H1 (cell line): Measurements from ENCODE around the gene PRODH2. TPM values are rescaled to one million over a fixed set of nuclear protein-coding genes. Genes with fewer than 3 reads are reported as not detected.
"Not testable (repeated sequence)": the region's sequence is repeated elsewhere in the genome, so short reads cannot be mapped to it uniquely, and the experiment has no call there.

Experiments
- CTCF ChIA-PET: fragments of 300-600 bp; sonication (Branson Sonifier 250); formaldehyde crosslinking; loops from one replicate; lab custom pipeline; 2021; ENCODE audit not compliant: partially characterized antibody; lab: Charles Lee
- POLR2A ChIA-PET: fragments of 300-600 bp; sonication (Branson Sonifier 250); formaldehyde crosslinking; loops from one replicate; lab custom pipeline; 2021; ENCODE audit warnings: inconsistent platforms; ENCODE audit not compliant: partially characterized antibody; lab: Charles Lee
- DNase-seq, 2 experiments: peaks; one replicate each; pipeline versions ENCODE4 v3.0.0 to v3.0.0-alpha.2; 2010 to 2022; ENCODE audit warnings: low spot score in 2 of 2, low read depth in 1 of 2, mixed read lengths in 1 of 2
- FAIRE-seq: peaks from 2 replicates; lab custom pipeline; 2011; peaks lifted over from hg19 to GRCh38; lab: Jason Lieb, UNC
- H2AFZ ChIP-seq: 2 replicates; pipeline ENCODE4 v1.8.1; 2012; ENCODE audit warnings: low read length, inconsistent platforms
- H2AK5ac ChIP-seq: 2 replicates; pipeline ENCODE4 v1.6.1; 2013; ENCODE audit warnings: low read depth, low read length
- H2BK120ac ChIP-seq: replicated peaks from 2 replicates; pipeline ENCODE3; 2013; ENCODE audit warnings: low read depth, low read length, inconsistent platforms
- H2BK12ac ChIP-seq: 2 replicates; pipeline ENCODE4 v1.6.1; 2013; ENCODE audit warnings: low read depth, low read length
- H2BK15ac ChIP-seq: 2 replicates; pipeline ENCODE4 v1.6.1; 2013; ENCODE audit warnings: low read length
- H2BK20ac ChIP-seq: 2 replicates; pipeline ENCODE4 v1.6.1; 2013; ENCODE audit warnings: low read length
- H2BK5ac ChIP-seq: 2 replicates; pipeline ENCODE4 v1.6.1; 2013; ENCODE audit warnings: low read depth, low read length
- H3K14ac ChIP-seq: 2 replicates; pipeline ENCODE4 v1.6.1; 2013; ENCODE audit warnings: inconsistent platforms; ENCODE audit not compliant: insufficient read length
- H3K18ac ChIP-seq: 2 replicates; pipeline ENCODE4 v1.6.1; 2013; ENCODE audit warnings: low read length; ENCODE audit errors: extremely low read depth
- H3K23ac ChIP-seq: 2 replicates; pipeline ENCODE4 v1.6.1; 2013; ENCODE audit warnings: inconsistent platforms; ENCODE audit not compliant: insufficient read length
- H3K23me2 ChIP-seq: 2 replicates; pipeline ENCODE4 v1.6.1; 2013; ENCODE audit warnings: low read depth, low read length
- H3K27ac ChIP-seq: 2 replicates; pipeline ENCODE4 v1.6.1; 2011; ENCODE audit warnings: low read depth, low read length, inconsistent platforms
- H3K27me3 ChIP-seq, 4 experiments: replicated peaks in 1 of 4; 1 replicate in 1 of 4; 2 replicates in 3 of 4; pipeline versions ENCODE4 v1.6.1 to v1.8.1; 2011 to 2013; ENCODE audit warnings: low read length in 3 of 4, mild to moderate bottlenecking in 3 of 4, inconsistent platforms in 2 of 4, mixed read lengths in 2 of 4, moderate library complexity in 1 of 4; ENCODE audit not compliant: control insufficient read depth in 3 of 4, insufficient read depth in 3 of 4; ENCODE audit errors: extremely low read depth in 1 of 4
- H3K36me3 ChIP-seq, 4 experiments: 2 replicates each; pipeline versions ENCODE4 v1.6.1 to v1.8.1; 2011 to 2013; ENCODE audit warnings: mild to moderate bottlenecking in 4 of 4, low read length in 3 of 4, moderate library complexity in 2 of 4, control low read depth in 1 of 4, inconsistent platforms in 1 of 4; ENCODE audit not compliant: insufficient read depth in 4 of 4, control insufficient read depth in 2 of 4
- H3K4ac ChIP-seq: replicated peaks from 2 replicates; pipeline ENCODE3; 2013; ENCODE audit warnings: low read length, low read depth, mixed read lengths, inconsistent platforms; ENCODE audit not compliant: insufficient read length
- H3K4me1 ChIP-seq, 4 experiments: replicated peaks in 1 of 4; 1 replicate in 1 of 4; 2 replicates in 3 of 4; pipeline versions ENCODE4 v1.6.1 to v1.8.1; 2011 to 2013; ENCODE audit warnings: low read length in 3 of 4, inconsistent platforms in 2 of 4, mixed read lengths in 1 of 4; ENCODE audit not compliant: insufficient read depth in 4 of 4, control insufficient read depth in 3 of 4
- H3K4me2 ChIP-seq, 2 experiments: 2 replicates each; pipeline versions ENCODE4 v1.6.1 to v1.8.1; 2011 to 2013; ENCODE audit warnings: low read depth in 2 of 2, low read length in 2 of 2, control low read depth in 1 of 2, inconsistent platforms in 1 of 2, mild to moderate bottlenecking in 1 of 2; ENCODE audit not compliant: insufficient read depth in 1 of 2
- H3K4me3 ChIP-seq, 4 experiments: fragments of 200-600, 300-600 bp in 1 of 4; sonication (generic), shearing (Covaris generic), sonication (Bioruptor Twin) in 1 of 4; 2 replicates each; pipeline versions ENCODE4 v1.5.1 to v1.8.1; 2011 to 2016; ENCODE audit warnings: low read length in 4 of 4, low read depth in 3 of 4, control low read depth in 2 of 4, inconsistent platforms in 2 of 4, mild to moderate bottlenecking in 2 of 4, mixed read lengths in 1 of 4, moderate library complexity in 1 of 4; ENCODE audit not compliant: insufficient read depth in 2 of 4; ENCODE audit errors: extremely low read depth in 1 of 4
- H3K56ac ChIP-seq: replicated peaks from 2 replicates; pipeline ENCODE3; 2013; ENCODE audit warnings: low read depth, mild to moderate bottlenecking, mixed read lengths, low read length, inconsistent platforms; ENCODE audit not compliant: insufficient read length
- H3K79me1 ChIP-seq: 2 replicates; pipeline ENCODE4 v1.6.1; 2013; ENCODE audit warnings: low read depth, low read length, control low read depth
- H3K79me2 ChIP-seq, 2 experiments: 2 replicates each; pipeline versions ENCODE4 v1.6.1 to v1.8.1; 2012 to 2013; ENCODE audit warnings: low read length in 2 of 2, mild to moderate bottlenecking in 2 of 2, inconsistent platforms in 1 of 2; ENCODE audit not compliant: insufficient read depth in 2 of 2, control insufficient read depth in 1 of 2
- H3K9ac ChIP-seq, 4 experiments: replicated peaks in 1 of 4; 1 replicate in 1 of 4; 2 replicates in 3 of 4; pipeline versions ENCODE4 v1.6.1 to v1.8.1; 2011 to 2013; ENCODE audit warnings: low read depth in 3 of 4, low read length in 3 of 4, control low read depth in 2 of 4, mild to moderate bottlenecking in 2 of 4, moderate library complexity in 2 of 4, inconsistent platforms in 1 of 4; ENCODE audit errors: extremely low read depth in 1 of 4
- H3K9me3 ChIP-seq, 2 experiments: 2 replicates each; pipeline versions ENCODE4 v1.6.1 to v1.8.1; 2012 to 2013; ENCODE audit warnings: mild to moderate bottlenecking in 2 of 2, moderate library complexity in 2 of 2, control low read depth in 1 of 2, inconsistent platforms in 1 of 2, low read depth in 1 of 2, low read length in 1 of 2, mixed read lengths in 1 of 2; ENCODE audit not compliant: insufficient read depth in 2 of 2
- H4K20me1 ChIP-seq, 2 experiments: replicated peaks in 1 of 2; 2 replicates each; pipeline versions ENCODE3 to v1.8.1; 2011 to 2013; ENCODE audit warnings: inconsistent platforms in 2 of 2, low read length in 2 of 2, mild to moderate bottlenecking in 1 of 2; ENCODE audit not compliant: insufficient read depth in 2 of 2, control insufficient read depth in 1 of 2
- H4K5ac ChIP-seq: 2 replicates; pipeline ENCODE4 v1.6.1; 2013; ENCODE audit warnings: low read length, low read depth, mixed read lengths, inconsistent platforms; ENCODE audit not compliant: insufficient read length
- H4K8ac ChIP-seq: 2 replicates; pipeline ENCODE4 v1.8.0; 2013; ENCODE audit warnings: mild to moderate bottlenecking, moderate library complexity, low read length, inconsistent platforms; ENCODE audit not compliant: insufficient read depth; ENCODE audit errors: extremely low read depth
- H4K91ac ChIP-seq: replicated peaks from 2 replicates; pipeline ENCODE3; 2013; ENCODE audit warnings: low read length, mixed read lengths, inconsistent platforms; ENCODE audit not compliant: insufficient read length
- ATF3 ChIP-seq: IDR thresholded peaks from 2 replicates; pipeline ENCODE4 v1.6.1; 2011; ENCODE audit warnings: low read depth, mild to moderate bottlenecking, low read length; ENCODE audit not compliant: insufficient read depth
- BACH1 ChIP-seq: IDR thresholded peaks from 2 replicates; pipeline ENCODE4 v1.6.1; 2012; ENCODE audit warnings: low read length, improper control_type of control experiment
- CREB1 ChIP-seq: IDR thresholded peaks from 2 replicates; pipeline ENCODE4 v1.6.1; 2012; ENCODE audit warnings: inconsistent platforms
- JUN ChIP-seq: IDR thresholded peaks from 2 replicates; pipeline ENCODE4 v1.6.1; 2011; ENCODE audit warnings: low read depth, mild to moderate bottlenecking, improper control_type of control experiment, low read length
- KDM5A ChIP-seq: fragments of 200-600 bp; IDR thresholded peaks from 2 replicates; pipeline ENCODE4 v1.7.1; 2012; ENCODE audit warnings: mild to moderate bottlenecking, low read length, inconsistent platforms, mixed read lengths
- NRF1 ChIP-seq: IDR thresholded peaks from 2 replicates; pipeline ENCODE4 v1.6.1; 2011; ENCODE audit warnings: mild to moderate bottlenecking, low read depth, low read length, improper control_type of control experiment
- POU5F1 ChIP-seq: IDR thresholded peaks from 2 replicates; pipeline ENCODE4 v1.6.1; 2011; ENCODE audit warnings: low read depth, mild to moderate bottlenecking, low read length, moderate library complexity
- SP1 ChIP-seq: IDR thresholded peaks from 2 replicates; pipeline ENCODE4 v1.6.1; 2011; ENCODE audit warnings: low read depth, low read length
- SP2 ChIP-seq: IDR thresholded peaks from 2 replicates; pipeline ENCODE4 v1.6.1; 2012; ENCODE audit warnings: mild to moderate bottlenecking, low read length, inconsistent platforms
- WGBS, 2 experiments: shearing (Covaris generic) in 1 of 2; methylation state at CpG; one replicate each; pipeline versions ENCODE4 v1.1.6 to v1.1.7; 2013 to 2015; ENCODE audit warnings: low lambda C conversion rate in 2 of 2, mixed read lengths in 2 of 2, inconsistent platforms in 1 of 2, low coverage in 1 of 2, missing lambda C conversion rate in 1 of 2; ENCODE audit not compliant: insufficient replicate concordance in 2 of 2, insufficient coverage in 1 of 2, insufficient read length in 1 of 2; ENCODE audit errors: extremely low coverage in 1 of 2, missing lambda C conversion rate in 1 of 2; 5-methylcytosine and 5-hydroxymethylcytosine counted together
- polyA plus RNA-seq, 7 experiments: library from polyadenylated mRNA; depleted of rRNA in 3 of 7; stranded (reverse) in 5 of 7; unstranded in 2 of 7; fragments of >200 nt in 5 of 7; fragments of 200-250 nt in 2 of 7; gene quantifications; 1 replicate in 5 of 7; 2 replicates in 1 of 7; 4 replicates in 1 of 7; pipeline versions ENCODE4 v1.2.1 to v1.2.3, GENCODE V29; 2011 to 2013; ENCODE audit warnings: missing spikeins in 2 of 7, mixed read lengths in 2 of 7
- total RNA-seq: library from RNA; stranded (reverse); fragmentation: NEBNext Ultra II Directional; extraction: Animal tissue kit (Norgen Biotek cat#: 25700); gene quantifications from 2 replicates; pipeline ENCODE4 v1.2.1, GENCODE V29; 2021

PRODH2 gene
- total and polyA plus RNA-seq, 2 of the 8 experiments (the other 6 are each of a cell fraction or from before 2014, with no cell fraction given) = not detected

DNA sequence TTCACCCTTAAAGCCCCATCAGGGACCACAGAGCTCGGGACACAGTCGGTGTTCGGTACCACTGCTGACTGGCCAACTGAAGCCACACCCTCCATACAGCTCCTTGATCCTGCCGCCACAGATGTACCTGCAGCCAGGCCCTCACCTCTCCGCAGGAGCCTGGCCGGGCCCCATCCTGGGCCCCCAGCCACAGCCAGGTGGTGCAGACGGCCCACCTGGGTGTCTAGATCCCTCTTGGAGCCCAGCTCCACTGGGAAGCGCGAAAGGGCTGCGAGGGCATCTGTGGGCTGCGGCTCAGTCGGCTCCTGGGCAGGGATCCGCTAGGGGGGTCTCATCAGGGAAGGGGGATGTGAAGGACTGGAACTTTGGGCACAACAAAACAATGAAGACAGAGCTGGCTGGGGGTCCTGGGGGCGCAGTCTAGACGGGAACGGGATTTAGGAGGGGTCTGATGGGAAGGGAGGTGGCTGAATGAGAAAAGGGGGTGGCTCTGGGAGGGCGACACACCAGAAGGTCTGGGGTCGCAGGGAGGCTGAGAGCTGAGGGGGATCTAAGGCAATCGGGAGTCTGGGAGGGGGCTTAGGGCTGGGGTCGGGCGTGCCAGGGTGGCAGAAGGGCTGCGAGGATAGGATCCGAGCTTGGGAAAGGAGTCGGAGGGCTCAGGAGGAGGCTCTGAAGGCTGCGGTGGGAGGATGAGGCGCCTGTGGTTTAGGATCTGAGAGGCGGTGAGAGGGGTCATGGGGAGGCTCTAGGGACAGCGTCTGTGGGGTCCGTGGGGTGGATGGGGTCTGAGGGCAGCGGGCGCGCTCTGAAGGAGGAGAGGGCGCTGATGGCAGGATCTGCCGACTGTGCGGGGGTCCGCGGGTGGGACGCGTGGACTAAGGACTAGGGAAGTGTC, 15.8 kb downstream of the PRODH2 start (continued):
- TF ChIP-seq ATF3 = no peak
- TF ChIP-seq POU5F1 = no peak
- TF ChIP-seq CREB1 = no peak
- TF ChIP-seq KDM5A = no peak
- no peak for TF ChIP-seq SP1
- TF ChIP-seq BACH1 = no peak
- no peak for TF ChIP-seq JUN
- no peak for TF ChIP-seq NRF1
- no peak for TF ChIP-seq SP2
- TF ChIP-seq, all 59 proteins: peak for 5

DNA sequence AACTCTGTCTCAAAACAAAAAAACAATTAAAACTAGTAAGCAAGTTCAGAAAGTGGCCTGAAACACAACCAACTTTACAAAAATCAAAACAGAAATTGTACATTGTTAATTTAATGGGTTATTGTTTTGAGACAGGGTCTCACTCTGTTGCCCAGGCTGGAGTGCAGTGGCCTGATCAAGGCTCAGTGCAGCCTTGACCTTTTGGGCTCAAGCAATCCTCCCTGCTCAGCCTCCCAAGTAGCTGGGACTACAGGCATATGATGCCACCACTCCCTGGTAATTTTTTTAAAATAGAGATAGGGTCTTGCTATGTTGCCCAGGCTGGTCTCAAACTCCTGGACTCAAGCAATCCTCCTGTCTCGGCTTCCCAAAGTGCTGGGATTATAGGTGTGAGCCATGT, 17.1 kb downstream of the PRODH2 start:
- H3K36me3 ChIP-seq, H4K20me1 ChIP-seq, H3K79me2 ChIP-seq, H4K91ac ChIP-seq, H3K23ac ChIP-seq, H3K9ac ChIP-seq, H4K5ac ChIP-seq, H3K56ac ChIP-seq, H3K4me2 ChIP-seq, H3K27ac ChIP-seq, H4K8ac ChIP-seq, H2BK15ac ChIP-seq, H2BK20ac ChIP-seq, H2AK5ac ChIP-seq, H3K14ac ChIP-seq, H2BK12ac ChIP-seq, H2AFZ ChIP-seq, H3K18ac ChIP-seq, H2BK5ac ChIP-seq, H3K4me3 ChIP-seq, H3K9me3 ChIP-seq, H3K79me1 ChIP-seq, H3K4ac ChIP-seq, FAIRE-seq, DNase-seq, H2BK120ac ChIP-seq: not testable (repeated sequence)
- CTCF ChIA-PET = interaction anchor here (3.6 kb wide), 1 partner anchor 7 kb away, joined by 13 read pairs; no protein-coding TSS in a partner anchor
- Histone ChIP-seq H3K27me3 (peaks cover 6 to 23% (median 20%) of the 10 kb centered on the region in 4 experiments), H3K23me2 (peaks cover 11% of the 10 kb centered on the region; the same call in 1 of the 2 replicates), H3K4me1 (peaks cover 0 to 16% (median 5%) of the 10 kb centered on the region in 4 experiments; a peak in 5 of 7 replicates)
- WGBS, 2 experiments = 100% methylated on average over 1 of the region's 1 CpG; no CpG with 5 or more reads in 1 of the 2 experiments
- POLR2A ChIA-PET = interaction anchor here (0.6 kb wide), 1 partner anchor 287 kb away, joined by 3 read pairs; no protein-coding TSS in a partner anchor
